WTC11 (cell line): Measurements from ENCODE around the gene TMEM245. TPM values are rescaled to one million over a fixed set of nuclear protein-coding genes. Genes with fewer than 3 reads are reported as not detected.

Experiments used
- ATAC-seq: fragments of 200-7000 bp; cut with Tn5 transposase; 2 replicates; pipeline ENCODE4 v1.10.0; 2021; ENCODE audit warnings: mild to moderate bottlenecking, moderate library complexity
- CTCF ChIA-PET: fragments of 300-600 bp; sonication (Branson Sonifier 250); formaldehyde crosslinking; loops from one replicate; lab custom pipeline; 2021; ENCODE audit warnings: antibody characterized with exemption; lab: Charles Lee
- POLR2A ChIA-PET: fragments of 350-600 bp; sonication (Branson Sonifier 250); formaldehyde crosslinking; loops from one replicate; lab custom pipeline; 2021; ENCODE audit warnings: antibody characterized with exemption; lab: Charles Lee
- DNase-seq: peaks from one replicate; pipeline ENCODE4 v3.0.0; 2021; ENCODE audit warnings: low spot score
- H3K27ac Mint-ChIP-seq: 2 replicates; pipeline ENCODE4 v1.8.0; 2021; ENCODE audit warnings: mixed read lengths
- H3K27me3 Mint-ChIP-seq: 2 replicates; pipeline ENCODE4 v1.8.0; 2021; ENCODE audit warnings: low read depth, mild to moderate bottlenecking, moderate library complexity, mixed read lengths
- H3K36me3 Mint-ChIP-seq: 2 replicates; pipeline ENCODE4 v1.8.0; 2021; ENCODE audit warnings: mixed read lengths
- H3K4me1 Mint-ChIP-seq: 2 replicates; pipeline ENCODE4 v1.8.0; 2022; ENCODE audit warnings: mixed read lengths
- H3K4me3 Mint-ChIP-seq: 2 replicates; pipeline ENCODE4 v1.8.0; 2021; ENCODE audit warnings: mild to moderate bottlenecking, moderate library complexity, mixed read lengths
- H3K9me3 Mint-ChIP-seq: 2 replicates; pipeline ENCODE4 v1.8.0; 2021; ENCODE audit warnings: mixed read lengths
- CREB1 ChIP-seq: sonication (generic); formaldehyde crosslinking; IDR thresholded peaks from 2 replicates; pipeline ENCODE4 v1.8.0; 2023; ENCODE audit warnings: mild to moderate bottlenecking, missing genetic modification reagents
- ESRRA ChIP-seq: sonication (generic); formaldehyde crosslinking; IDR thresholded peaks from 2 replicates; pipeline ENCODE4 v1.8.1; 2022; ENCODE audit warnings: mild to moderate bottlenecking, missing genetic modification reagents, borderline replicate concordance
- ETV6 ChIP-seq: sonication (generic); formaldehyde crosslinking; IDR thresholded peaks from 2 replicates; pipeline ENCODE4 v1.8.1; 2022; ENCODE audit warnings: mild to moderate bottlenecking, missing genetic modification reagents
- FOXJ3 ChIP-seq: sonication (generic); formaldehyde crosslinking; IDR thresholded peaks from 2 replicates; pipeline ENCODE4 v1.9.0; 2021; ENCODE audit warnings: missing genetic modification reagents, mild to moderate bottlenecking, borderline replicate concordance
- GRHL2 ChIP-seq: fragments of 250-450 bp; sonication (Bioruptor Pico); IDR thresholded peaks from 2 replicates; pipeline ENCODE4 v1.8.0; 2022; ENCODE audit warnings: mild to moderate bottlenecking, moderate library complexity; ENCODE audit not compliant: insufficient replicate concordance, severe bottlenecking
- MXD4 ChIP-seq: fragments of 250-450 bp; sonication (Bioruptor Pico); IDR thresholded peaks from 2 replicates; pipeline ENCODE4 v1.8.0; 2021; ENCODE audit warnings: mild to moderate bottlenecking, moderate library complexity, borderline replicate concordance
- SMAD3 ChIP-seq: sonication (generic); formaldehyde crosslinking; IDR thresholded peaks from 2 replicates; pipeline ENCODE4 v1.8.0; 2022; ENCODE audit warnings: missing genetic modification reagents, mild to moderate bottlenecking, borderline replicate concordance
- SMAD4 ChIP-seq: sonication (generic); formaldehyde crosslinking; IDR thresholded peaks from 2 replicates; pipeline ENCODE4 v1.8.0; 2022; ENCODE audit warnings: mild to moderate bottlenecking, missing genetic modification reagents
- TEAD4 ChIP-seq: sonication (generic); formaldehyde crosslinking; IDR thresholded peaks from 2 replicates; pipeline ENCODE4 v1.8.0; 2022; ENCODE audit warnings: mild to moderate bottlenecking, missing genetic modification reagents
- total RNA-seq: library from RNA; stranded (reverse); gene quantifications from 3 replicates; pipeline ENCODE4 v1.2.3, GENCODE V29; 2021
- TF ChIP-seq, protein P1 (sequence below): sonication (generic); formaldehyde crosslinking; IDR thresholded peaks from 2 replicates; pipeline ENCODE4 v1.8.1; 2023; ENCODE audit warnings: mild to moderate bottlenecking, missing genetic modification reagents, borderline replicate concordance
- TF ChIP-seq, protein P2 (sequence below): sonication (generic); formaldehyde crosslinking; IDR thresholded peaks from 2 replicates; pipeline ENCODE4 v1.8.1; 2023; ENCODE audit warnings: mild to moderate bottlenecking, missing genetic modification reagents
- TF ChIP-seq, protein P3 (sequence below): sonication (generic); formaldehyde crosslinking; IDR thresholded peaks from 2 replicates; pipeline ENCODE4 v1.8.1; 2022; ENCODE audit warnings: low read depth, missing genetic modification reagents, borderline replicate concordance
- TF ChIP-seq, protein P4 (sequence below): sonication (generic); formaldehyde crosslinking; conservative IDR thresholded peaks from 2 replicates; pipeline ENCODE4 v1.8.1; 2023; ENCODE audit warnings: mild to moderate bottlenecking, low read depth, missing genetic modification reagents, moderate library complexity
- TF ChIP-seq, protein P5 (sequence below): fragments of 250-450 bp; sonication (Bioruptor Pico); IDR thresholded peaks from 2 replicates; pipeline ENCODE4 v1.9.0; 2021; ENCODE audit warnings: mild to moderate bottlenecking
- TF ChIP-seq, protein P6 (sequence below): sonication (generic); formaldehyde crosslinking; IDR thresholded peaks from 2 replicates; pipeline ENCODE4 v1.8.0; 2022; ENCODE audit warnings: mild to moderate bottlenecking, missing genetic modification reagents
- TF ChIP-seq, protein P7 (sequence below): sonication (generic); formaldehyde crosslinking; IDR thresholded peaks from 2 replicates; pipeline ENCODE4 v1.8.1; 2023; ENCODE audit warnings: mild to moderate bottlenecking, missing genetic modification reagents
- TF ChIP-seq, protein P8 (sequence below): fragments of 250-450 bp; sonication (Bioruptor Pico); IDR thresholded peaks from 2 replicates; pipeline ENCODE4 v1.9.0; 2021; ENCODE audit warnings: moderate library complexity, mild to moderate bottlenecking, inconsistent platforms, borderline replicate concordance
- TF ChIP-seq, protein P9 (sequence below): sonication (generic); formaldehyde crosslinking; IDR thresholded peaks from 2 replicates; pipeline ENCODE4 v1.8.1; 2022; ENCODE audit warnings: mild to moderate bottlenecking, missing genetic modification reagents, moderate library complexity, borderline replicate concordance
- TF ChIP-seq, protein P10 (sequence below): sonication (generic); formaldehyde crosslinking; IDR thresholded peaks from 2 replicates; pipeline ENCODE4 v1.8.0; 2022; ENCODE audit warnings: mild to moderate bottlenecking, missing genetic modification reagents

TMEM245 gene
- total RNA-seq, 1 experiment from 2014 or later, result 40.8 TPM

DNA sequence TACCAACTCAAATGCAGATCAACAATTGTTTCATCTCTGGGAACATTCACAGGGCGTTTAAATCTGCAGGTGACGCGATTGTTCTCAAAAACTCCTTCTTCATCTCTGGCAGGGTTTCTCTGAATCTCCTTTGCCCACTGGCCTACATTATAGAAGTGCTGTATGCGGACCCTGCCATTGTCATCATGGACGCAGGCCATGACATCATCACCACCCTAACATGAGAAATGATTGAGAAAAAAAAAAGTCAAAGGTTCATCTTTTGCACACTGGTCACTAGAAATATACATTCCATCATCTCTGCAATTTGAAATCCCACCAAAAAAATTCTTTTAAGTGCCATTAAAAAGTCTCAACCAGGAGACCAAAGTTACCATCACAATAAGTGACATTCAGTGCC lies 21.6 kb upstream of the TMEM245 start:
- ATAC-seq (no peak), DNase-seq (no peak)
- POLR2A ChIA-PET, result no interaction called here
- Mint-ChIP-seq H3K36me3 (no peaks in the 10 kb centered on the region), H3K27me3 (no peaks in the 10 kb centered on the region), H3K4me3 (no peak overlapping the region), H3K27ac (no peak overlapping the region), H3K4me1 (peaks cover 9% of the 10 kb centered on the region), H3K9me3 (no peaks in the 10 kb centered on the region)
- TF ChIP-seq, protein P1, sequence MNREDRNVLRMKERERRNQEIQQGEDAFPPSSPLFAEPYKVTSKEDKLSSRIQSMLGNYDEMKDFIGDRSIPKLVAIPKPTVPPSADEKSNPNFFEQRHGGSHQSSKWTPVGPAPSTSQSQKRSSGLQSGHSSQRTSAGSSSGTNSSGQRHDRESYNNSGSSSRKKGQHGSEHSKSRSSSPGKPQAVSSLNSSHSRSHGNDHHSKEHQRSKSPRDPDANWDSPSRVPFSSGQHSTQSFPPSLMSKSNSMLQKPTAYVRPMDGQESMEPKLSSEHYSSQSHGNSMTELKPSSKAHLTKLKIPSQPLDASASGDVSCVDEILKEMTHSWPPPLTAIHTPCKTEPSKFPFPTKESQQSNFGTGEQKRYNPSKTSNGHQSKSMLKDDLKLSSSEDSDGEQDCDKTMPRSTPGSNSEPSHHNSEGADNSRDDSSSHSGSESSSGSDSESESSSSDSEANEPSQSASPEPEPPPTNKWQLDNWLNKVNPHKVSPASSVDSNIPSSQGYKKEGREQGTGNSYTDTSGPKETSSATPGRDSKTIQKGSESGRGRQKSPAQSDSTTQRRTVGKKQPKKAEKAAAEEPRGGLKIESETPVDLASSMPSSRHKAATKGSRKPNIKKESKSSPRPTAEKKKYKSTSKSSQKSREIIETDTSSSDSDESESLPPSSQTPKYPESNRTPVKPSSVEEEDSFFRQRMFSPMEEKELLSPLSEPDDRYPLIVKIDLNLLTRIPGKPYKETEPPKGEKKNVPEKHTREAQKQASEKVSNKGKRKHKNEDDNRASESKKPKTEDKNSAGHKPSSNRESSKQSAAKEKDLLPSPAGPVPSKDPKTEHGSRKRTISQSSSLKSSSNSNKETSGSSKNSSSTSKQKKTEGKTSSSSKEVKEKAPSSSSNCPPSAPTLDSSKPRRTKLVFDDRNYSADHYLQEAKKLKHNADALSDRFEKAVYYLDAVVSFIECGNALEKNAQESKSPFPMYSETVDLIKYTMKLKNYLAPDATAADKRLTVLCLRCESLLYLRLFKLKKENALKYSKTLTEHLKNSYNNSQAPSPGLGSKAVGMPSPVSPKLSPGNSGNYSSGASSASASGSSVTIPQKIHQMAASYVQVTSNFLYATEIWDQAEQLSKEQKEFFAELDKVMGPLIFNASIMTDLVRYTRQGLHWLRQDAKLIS (CRISPR knock-in tag), result no peak
- TF ChIP-seq GRHL2 (CRISPR knock-in tag) (no peak), CREB1 (CRISPR knock-in tag) (no peak), ESRRA (no peak), SMAD4 (CRISPR knock-in tag) (no peak), MXD4 (CRISPR knock-in tag) (no peak), ETV6 (CRISPR knock-in tag) (no peak), SMAD3 (CRISPR knock-in tag) (no peak), FOXJ3 (CRISPR knock-in tag) (no peak), TEAD4 (CRISPR knock-in tag) (no peak)
- TF ChIP-seq, protein P2, sequence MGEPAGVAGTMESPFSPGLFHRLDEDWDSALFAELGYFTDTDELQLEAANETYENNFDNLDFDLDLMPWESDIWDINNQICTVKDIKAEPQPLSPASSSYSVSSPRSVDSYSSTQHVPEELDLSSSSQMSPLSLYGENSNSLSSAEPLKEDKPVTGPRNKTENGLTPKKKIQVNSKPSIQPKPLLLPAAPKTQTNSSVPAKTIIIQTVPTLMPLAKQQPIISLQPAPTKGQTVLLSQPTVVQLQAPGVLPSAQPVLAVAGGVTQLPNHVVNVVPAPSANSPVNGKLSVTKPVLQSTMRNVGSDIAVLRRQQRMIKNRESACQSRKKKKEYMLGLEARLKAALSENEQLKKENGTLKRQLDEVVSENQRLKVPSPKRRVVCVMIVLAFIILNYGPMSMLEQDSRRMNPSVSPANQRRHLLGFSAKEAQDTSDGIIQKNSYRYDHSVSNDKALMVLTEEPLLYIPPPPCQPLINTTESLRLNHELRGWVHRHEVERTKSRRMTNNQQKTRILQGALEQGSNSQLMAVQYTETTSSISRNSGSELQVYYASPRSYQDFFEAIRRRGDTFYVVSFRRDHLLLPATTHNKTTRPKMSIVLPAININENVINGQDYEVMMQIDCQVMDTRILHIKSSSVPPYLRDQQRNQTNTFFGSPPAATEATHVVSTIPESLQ (CRISPR knock-in tag), result no peak
- TF ChIP-seq, protein P3, sequence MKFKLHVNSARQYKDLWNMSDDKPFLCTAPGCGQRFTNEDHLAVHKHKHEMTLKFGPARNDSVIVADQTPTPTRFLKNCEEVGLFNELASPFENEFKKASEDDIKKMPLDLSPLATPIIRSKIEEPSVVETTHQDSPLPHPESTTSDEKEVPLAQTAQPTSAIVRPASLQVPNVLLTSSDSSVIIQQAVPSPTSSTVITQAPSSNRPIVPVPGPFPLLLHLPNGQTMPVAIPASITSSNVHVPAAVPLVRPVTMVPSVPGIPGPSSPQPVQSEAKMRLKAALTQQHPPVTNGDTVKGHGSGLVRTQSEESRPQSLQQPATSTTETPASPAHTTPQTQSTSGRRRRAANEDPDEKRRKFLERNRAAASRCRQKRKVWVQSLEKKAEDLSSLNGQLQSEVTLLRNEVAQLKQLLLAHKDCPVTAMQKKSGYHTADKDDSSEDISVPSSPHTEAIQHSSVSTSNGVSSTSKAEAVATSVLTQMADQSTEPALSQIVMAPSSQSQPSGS (CRISPR knock-in tag), result no peak
- TF ChIP-seq, protein P4, sequence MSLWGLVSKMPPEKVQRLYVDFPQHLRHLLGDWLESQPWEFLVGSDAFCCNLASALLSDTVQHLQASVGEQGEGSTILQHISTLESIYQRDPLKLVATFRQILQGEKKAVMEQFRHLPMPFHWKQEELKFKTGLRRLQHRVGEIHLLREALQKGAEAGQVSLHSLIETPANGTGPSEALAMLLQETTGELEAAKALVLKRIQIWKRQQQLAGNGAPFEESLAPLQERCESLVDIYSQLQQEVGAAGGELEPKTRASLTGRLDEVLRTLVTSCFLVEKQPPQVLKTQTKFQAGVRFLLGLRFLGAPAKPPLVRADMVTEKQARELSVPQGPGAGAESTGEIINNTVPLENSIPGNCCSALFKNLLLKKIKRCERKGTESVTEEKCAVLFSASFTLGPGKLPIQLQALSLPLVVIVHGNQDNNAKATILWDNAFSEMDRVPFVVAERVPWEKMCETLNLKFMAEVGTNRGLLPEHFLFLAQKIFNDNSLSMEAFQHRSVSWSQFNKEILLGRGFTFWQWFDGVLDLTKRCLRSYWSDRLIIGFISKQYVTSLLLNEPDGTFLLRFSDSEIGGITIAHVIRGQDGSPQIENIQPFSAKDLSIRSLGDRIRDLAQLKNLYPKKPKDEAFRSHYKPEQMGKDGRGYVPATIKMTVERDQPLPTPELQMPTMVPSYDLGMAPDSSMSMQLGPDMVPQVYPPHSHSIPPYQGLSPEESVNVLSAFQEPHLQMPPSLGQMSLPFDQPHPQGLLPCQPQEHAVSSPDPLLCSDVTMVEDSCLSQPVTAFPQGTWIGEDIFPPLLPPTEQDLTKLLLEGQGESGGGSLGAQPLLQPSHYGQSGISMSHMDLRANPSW (CRISPR knock-in tag), result no peak
- TF ChIP-seq, protein P5, sequence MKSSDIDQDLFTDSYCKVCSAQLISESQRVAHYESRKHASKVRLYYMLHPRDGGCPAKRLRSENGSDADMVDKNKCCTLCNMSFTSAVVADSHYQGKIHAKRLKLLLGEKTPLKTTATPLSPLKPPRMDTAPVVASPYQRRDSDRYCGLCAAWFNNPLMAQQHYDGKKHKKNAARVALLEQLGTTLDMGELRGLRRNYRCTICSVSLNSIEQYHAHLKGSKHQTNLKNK, result no peak
- TF ChIP-seq, protein P6, sequence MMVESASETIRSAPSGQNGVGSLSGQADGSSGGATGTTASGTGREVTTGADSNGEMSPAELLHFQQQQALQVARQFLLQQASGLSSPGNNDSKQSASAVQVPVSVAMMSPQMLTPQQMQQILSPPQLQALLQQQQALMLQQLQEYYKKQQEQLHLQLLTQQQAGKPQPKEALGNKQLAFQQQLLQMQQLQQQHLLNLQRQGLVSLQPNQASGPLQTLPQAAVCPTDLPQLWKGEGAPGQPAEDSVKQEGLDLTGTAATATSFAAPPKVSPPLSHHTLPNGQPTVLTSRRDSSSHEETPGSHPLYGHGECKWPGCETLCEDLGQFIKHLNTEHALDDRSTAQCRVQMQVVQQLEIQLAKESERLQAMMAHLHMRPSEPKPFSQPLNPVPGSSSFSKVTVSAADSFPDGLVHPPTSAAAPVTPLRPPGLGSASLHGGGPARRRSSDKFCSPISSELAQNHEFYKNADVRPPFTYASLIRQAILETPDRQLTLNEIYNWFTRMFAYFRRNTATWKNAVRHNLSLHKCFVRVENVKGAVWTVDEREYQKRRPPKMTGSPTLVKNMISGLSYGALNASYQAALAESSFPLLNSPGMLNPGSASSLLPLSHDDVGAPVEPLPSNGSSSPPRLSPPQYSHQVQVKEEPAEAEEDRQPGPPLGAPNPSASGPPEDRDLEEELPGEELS (CRISPR knock-in tag), result no peak
- TF ChIP-seq, protein P7, sequence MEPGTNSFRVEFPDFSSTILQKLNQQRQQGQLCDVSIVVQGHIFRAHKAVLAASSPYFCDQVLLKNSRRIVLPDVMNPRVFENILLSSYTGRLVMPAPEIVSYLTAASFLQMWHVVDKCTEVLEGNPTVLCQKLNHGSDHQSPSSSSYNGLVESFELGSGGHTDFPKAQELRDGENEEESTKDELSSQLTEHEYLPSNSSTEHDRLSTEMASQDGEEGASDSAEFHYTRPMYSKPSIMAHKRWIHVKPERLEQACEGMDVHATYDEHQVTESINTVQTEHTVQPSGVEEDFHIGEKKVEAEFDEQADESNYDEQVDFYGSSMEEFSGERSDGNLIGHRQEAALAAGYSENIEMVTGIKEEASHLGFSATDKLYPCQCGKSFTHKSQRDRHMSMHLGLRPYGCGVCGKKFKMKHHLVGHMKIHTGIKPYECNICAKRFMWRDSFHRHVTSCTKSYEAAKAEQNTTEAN (CRISPR knock-in tag), result no peak
- TF ChIP-seq, protein P8, sequence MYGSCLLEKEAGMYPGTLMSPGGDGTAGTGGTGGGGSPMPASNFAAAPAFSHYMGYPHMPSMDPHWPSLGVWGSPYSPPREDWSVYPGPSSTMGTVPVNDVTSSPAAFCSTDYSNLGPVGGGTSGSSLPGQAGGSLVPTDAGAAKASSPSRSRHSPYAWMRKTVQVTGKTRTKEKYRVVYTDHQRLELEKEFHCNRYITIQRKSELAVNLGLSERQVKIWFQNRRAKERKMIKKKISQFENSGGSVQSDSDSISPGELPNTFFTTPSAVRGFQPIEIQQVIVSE (CRISPR knock-in tag), result no peak
- TF ChIP-seq, protein P9, sequence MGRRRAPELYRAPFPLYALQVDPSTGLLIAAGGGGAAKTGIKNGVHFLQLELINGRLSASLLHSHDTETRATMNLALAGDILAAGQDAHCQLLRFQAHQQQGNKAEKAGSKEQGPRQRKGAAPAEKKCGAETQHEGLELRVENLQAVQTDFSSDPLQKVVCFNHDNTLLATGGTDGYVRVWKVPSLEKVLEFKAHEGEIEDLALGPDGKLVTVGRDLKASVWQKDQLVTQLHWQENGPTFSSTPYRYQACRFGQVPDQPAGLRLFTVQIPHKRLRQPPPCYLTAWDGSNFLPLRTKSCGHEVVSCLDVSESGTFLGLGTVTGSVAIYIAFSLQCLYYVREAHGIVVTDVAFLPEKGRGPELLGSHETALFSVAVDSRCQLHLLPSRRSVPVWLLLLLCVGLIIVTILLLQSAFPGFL (CRISPR knock-in tag), result no peak
- TF ChIP-seq, protein P10, sequence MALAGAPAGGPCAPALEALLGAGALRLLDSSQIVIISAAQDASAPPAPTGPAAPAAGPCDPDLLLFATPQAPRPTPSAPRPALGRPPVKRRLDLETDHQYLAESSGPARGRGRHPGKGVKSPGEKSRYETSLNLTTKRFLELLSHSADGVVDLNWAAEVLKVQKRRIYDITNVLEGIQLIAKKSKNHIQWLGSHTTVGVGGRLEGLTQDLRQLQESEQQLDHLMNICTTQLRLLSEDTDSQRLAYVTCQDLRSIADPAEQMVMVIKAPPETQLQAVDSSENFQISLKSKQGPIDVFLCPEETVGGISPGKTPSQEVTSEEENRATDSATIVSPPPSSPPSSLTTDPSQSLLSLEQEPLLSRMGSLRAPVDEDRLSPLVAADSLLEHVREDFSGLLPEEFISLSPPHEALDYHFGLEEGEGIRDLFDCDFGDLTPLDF (CRISPR knock-in tag), result no peak
- CTCF ChIA-PET, result no interaction called here
